ENCODE results near the gene TES. TPM values are rescaled to one million over a fixed set of nuclear protein-coding genes. Genes with fewer than 3 reads are reported as not detected.

The TES gene
- total RNA-seq, 6 experiments from 2014 or later, result 10.4 to 29.3 (median 22.4) TPM

DNA sequence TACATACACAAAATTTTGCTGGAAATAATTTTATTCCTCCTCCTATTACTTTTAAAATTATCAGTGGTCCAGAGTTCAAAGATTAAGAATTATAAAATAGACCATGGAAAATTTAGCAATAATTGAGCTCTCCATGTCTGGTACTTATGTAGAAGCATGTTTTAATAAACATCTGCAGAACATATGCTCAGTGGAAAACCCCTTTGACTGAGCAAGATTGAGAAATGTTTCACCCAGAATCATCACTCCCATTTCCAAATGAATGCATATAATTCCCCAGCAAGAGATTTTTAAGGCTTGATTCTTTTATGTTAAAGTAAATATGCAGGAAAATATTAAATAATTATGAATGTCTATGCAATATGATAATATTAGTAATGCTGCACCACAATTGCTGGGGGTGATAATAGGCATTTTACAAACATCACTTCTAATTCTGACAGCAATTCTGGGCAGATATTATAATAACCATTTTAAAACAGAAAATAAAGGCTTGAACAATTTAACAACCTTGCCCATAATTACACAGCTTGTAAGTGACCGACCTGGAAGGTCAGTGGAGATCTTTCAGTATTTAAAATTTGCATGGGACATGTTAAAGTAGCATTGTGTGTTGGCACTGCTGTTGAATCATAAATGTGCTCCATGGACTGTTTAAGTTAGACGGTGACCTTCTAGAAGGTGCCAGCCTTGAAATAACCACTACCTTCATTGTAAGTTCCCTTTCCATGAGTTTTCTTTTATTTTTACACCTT lies 45.6 kb upstream of the TES start:
- no peak for DNase-seq
- no peaks in the 10 kb centered on the region for H3K9me3 Mint-ChIP-seq

DNA sequence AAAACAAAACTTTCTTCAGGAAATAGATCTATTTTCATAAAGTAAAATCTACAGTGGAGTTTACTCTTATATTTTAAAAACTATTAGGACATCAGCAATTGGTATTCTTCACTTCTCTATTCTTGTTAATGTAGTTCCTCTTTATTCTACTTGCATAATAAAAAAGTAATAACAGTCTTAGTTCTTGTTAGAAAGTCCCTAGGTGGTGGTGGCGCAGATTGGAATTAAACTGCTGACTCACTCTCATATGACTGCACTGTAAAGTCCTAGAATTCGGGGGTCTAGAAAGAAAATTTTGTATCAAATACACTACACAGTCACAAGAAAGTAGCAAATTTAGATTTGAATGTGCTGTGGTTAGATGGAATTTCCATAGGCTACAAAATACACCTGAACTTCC lies 44.6 kb upstream of the TES start:
- no peak for DNase-seq
- Mint-ChIP-seq H3K27ac (no peak overlapping the region), H3K27me3 (ENCODE audit: insufficient read depth) (peaks cover 2% of the 10 kb centered on the region; the same call in 1 of the 2 replicates), H3K36me3 (ENCODE audit: low read depth) (no peaks in the 10 kb centered on the region), H3K4me1 (ENCODE audit: low read depth) (peaks cover 37% of the 10 kb centered on the region), H3K9me3 (no peaks in the 10 kb centered on the region), H3K4me3 (no peak overlapping the region)
- TF ChIP-seq, protein P1, sequence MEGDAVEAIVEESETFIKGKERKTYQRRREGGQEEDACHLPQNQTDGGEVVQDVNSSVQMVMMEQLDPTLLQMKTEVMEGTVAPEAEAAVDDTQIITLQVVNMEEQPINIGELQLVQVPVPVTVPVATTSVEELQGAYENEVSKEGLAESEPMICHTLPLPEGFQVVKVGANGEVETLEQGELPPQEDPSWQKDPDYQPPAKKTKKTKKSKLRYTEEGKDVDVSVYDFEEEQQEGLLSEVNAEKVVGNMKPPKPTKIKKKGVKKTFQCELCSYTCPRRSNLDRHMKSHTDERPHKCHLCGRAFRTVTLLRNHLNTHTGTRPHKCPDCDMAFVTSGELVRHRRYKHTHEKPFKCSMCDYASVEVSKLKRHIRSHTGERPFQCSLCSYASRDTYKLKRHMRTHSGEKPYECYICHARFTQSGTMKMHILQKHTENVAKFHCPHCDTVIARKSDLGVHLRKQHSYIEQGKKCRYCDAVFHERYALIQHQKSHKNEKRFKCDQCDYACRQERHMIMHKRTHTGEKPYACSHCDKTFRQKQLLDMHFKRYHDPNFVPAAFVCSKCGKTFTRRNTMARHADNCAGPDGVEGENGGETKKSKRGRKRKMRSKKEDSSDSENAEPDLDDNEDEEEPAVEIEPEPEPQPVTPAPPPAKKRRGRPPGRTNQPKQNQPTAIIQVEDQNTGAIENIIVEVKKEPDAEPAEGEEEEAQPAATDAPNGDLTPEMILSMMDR (IDR thresholded peaks at IDR 0.05), result no peak

More for the DNA sequence above, 45.6 kb upstream of the TES start:
- H3K4me3 Mint-ChIP-seq, result no peak overlapping the region
- no peak overlapping the region for H3K27ac Mint-ChIP-seq
- peaks cover 2% of the 10 kb centered on the region; the same call in 1 of the 2 replicates for H3K27me3 Mint-ChIP-seq (ENCODE audit: insufficient read depth)
- H3K4me1 Mint-ChIP-seq (ENCODE audit: low read depth), result peaks cover 27% of the 10 kb centered on the region
- TF ChIP-seq, protein P1 (IDR thresholded peaks at IDR 0.05), result no peak
- H3K36me3 Mint-ChIP-seq (ENCODE audit: low read depth), result no peaks in the 10 kb centered on the region

DNA sequence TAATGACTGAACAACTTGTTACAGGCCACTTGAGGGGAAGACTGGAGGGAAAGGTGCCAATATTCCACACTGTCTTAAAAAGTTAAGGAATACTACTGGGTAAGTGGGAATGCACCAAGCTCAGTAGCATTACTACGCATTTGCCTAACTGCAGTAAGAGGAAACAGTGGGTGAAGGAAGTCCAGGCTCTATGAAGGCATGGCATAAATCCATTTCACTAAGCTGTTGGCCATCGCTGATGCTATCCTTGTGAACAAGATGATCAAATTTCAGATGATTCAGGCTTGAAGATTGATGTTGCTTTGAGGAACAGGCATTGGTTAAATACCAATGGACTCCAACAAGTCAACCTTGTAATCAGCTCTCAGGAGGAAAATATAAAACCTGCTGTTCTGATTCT lies 44.2 kb upstream of the TES start:
- Mint-ChIP-seq H3K36me3 (ENCODE audit: low read depth) (no peaks in the 10 kb centered on the region), H3K27ac (no peak overlapping the region), H3K4me1 (ENCODE audit: low read depth) (peaks cover 41% of the 10 kb centered on the region), H3K9me3 (no peaks in the 10 kb centered on the region), H3K27me3 (ENCODE audit: insufficient read depth) (peaks cover 2% of the 10 kb centered on the region; the same call in 1 of the 2 replicates), H3K4me3 (no peak overlapping the region)
- no peak for DNase-seq
- TF ChIP-seq, protein P1 (IDR thresholded peaks at IDR 0.05), result no peak

DNA sequence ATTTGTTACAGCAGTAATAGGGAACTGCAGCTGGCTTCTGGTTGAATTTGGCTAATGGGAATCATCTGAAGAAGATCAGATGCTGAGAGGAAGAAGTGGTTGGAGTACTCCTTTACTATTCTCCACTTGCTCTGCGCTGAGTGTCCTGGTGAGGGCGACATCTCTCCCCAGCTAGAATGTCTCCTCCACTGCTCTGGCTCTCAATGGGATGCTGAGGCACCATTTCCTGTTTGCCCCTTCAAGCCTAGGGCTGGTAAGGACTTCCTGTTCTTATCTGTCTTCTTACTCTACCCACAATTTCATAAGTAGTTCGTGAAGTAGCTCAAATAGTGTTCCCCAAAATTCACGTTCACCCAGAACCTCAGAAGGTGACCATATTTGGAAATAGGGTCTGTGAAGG lies 43.2 kb upstream of the TES start:
- Mint-ChIP-seq H3K27ac (no peak overlapping the region), H3K4me3 (no peak overlapping the region), H3K9me3 (no peaks in the 10 kb centered on the region)

DNA sequence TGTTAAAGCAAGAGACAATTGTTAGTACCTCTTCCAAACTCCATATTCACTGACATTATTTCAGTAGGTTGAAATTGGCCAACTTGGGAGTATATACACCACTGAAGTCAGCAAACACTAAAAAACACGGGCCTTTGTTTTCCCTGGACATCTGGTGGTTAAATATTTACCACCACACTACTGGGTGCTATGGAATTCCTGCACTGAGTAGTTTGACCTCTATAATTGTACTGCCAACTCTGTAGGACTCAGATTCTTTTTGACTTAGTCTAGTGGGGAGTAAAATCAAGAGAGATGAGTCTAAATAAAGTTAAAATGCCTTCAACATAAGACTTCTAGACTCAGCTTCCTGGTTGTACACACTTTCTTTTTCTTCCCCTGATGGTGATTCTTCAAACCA lies 41.3 kb upstream of the TES start:
- Mint-ChIP-seq H3K36me3 (ENCODE audit: low read depth) (no peaks in the 10 kb centered on the region), H3K27me3 (ENCODE audit: insufficient read depth) (peaks cover under 1% of the 10 kb centered on the region; the same call in 1 of the 2 replicates), H3K4me1 (ENCODE audit: low read depth) (peaks cover 52% of the 10 kb centered on the region), H3K27ac (peak overlapping the region; percentile 72), H3K9me3 (no peaks in the 10 kb centered on the region), H3K4me3 (peak overlapping the region; percentile 64)
- peak; percentile 78 for DNase-seq
- TF ChIP-seq, protein P1 (IDR thresholded peaks at IDR 0.05), result no peak

More for the DNA sequence above, 43.2 kb upstream of the TES start:
- Mint-ChIP-seq H3K27me3 (ENCODE audit: insufficient read depth) (peaks cover 2% of the 10 kb centered on the region; the same call in 1 of the 2 replicates), H3K4me1 (ENCODE audit: low read depth) (peaks cover 44% of the 10 kb centered on the region), H3K36me3 (ENCODE audit: low read depth) (no peaks in the 10 kb centered on the region)
- TF ChIP-seq, protein P1 (IDR thresholded peaks at IDR 0.05), result peak; percentile 40; the same call in 1 of the 2 replicates
- DNase-seq, result no peak

All from HFFc6 (cell line).